Tibial artery (tissue), 4 donors: ENCODE data around the gene PPHLN1.

Experiments used
- DNase-seq, 2 donors: peaks; one replicate each; pipeline ENCODE4 v3.0.0-alpha.2; 2019
- H3K27ac ChIP-seq, 2 donors: fragments of 200-600 bp; sonication (generic) in 1 of 2; 1 replicate in 1 of 2; 2 replicates in 1 of 2; pipeline ENCODE4 v1.5.1; 2018 to 2019; ENCODE audit warnings: mild to moderate bottlenecking in 1 of 2
- H3K27me3 ChIP-seq, 2 donors: fragments of 200-600 bp; sonication (generic) in 1 of 2; one replicate each; pipeline versions ENCODE4 v1.5.1 to v1.6.0; 2016 to 2019
- H3K36me3 ChIP-seq, 3 donors: fragments of 200-600 bp; sonication (generic) in 2 of 3; one replicate each; pipeline ENCODE4 v1.5.1; 2016 to 2019; ENCODE audit warnings: mild to moderate bottlenecking in 2 of 3
- H3K4me1 ChIP-seq, 4 donors: fragments of 200-600 bp; sonication (generic) in 2 of 4; 1 replicate in 3 of 4; 2 replicates in 1 of 4; pipeline ENCODE4 v1.5.1; 2016 to 2019
- H3K4me3 ChIP-seq, 2 donors: fragments of 200-600 bp; sonication (generic) in 1 of 2; 1 replicate in 1 of 2; 2 replicates in 1 of 2; pipeline ENCODE4 v1.5.1; 2018 to 2019; ENCODE audit warnings: mild to moderate bottlenecking in 2 of 2
- H3K9me3 ChIP-seq, 3 donors: fragments of 200-600 bp; sonication (generic) in 1 of 3; one replicate each; pipeline ENCODE4 v1.5.1; 2016 to 2019
- CTCF ChIP-seq, 2 experiments: fragments of 200-600 bp in 1 of 2; fragments of 450-650 bp in 1 of 2; IDR thresholded peaks; one replicate each; pipeline ENCODE4 v1.5.1; 2017 to 2019; ENCODE audit warnings: antibody characterized with exemption in 2 of 2, mild to moderate bottlenecking in 1 of 2, moderate library complexity in 1 of 2
- intact Hi-C: fragments of 100-400 bp; cut with DNase I; formaldehyde crosslinking; loops from one replicate; pipeline ENCODE4 v1.15.0; 2023; ENCODE audit warnings: low total_unique reads

Gene PPHLN1

GRCh38 chr12:42282294-42282693 is 43.7 kb upstream of the PPHLN1 start:
- Histone ChIP-seq H3K4me3 (no peak overlapping the region), H3K36me3 (no peaks in the 10 kb centered on the region), H3K27ac (no peak overlapping the region), H3K4me1 (no peaks in the 10 kb centered on the region), H3K9me3 (no peaks in the 10 kb centered on the region), H3K27me3 (no peaks in the 10 kb centered on the region)
- DNase-seq, result no peak
- TF ChIP-seq CTCF (IDR thresholded peaks at IDR 0.05), result no peak
- intact Hi-C loops, result no loop called here

- Histone ChIP-seq H3K4me3 (no peak overlapping the region), H3K36me3 (no peaks in the 10 kb centered on the region), H3K27me3 (no peaks in the 10 kb centered on the region), H3K27ac (no peak overlapping the region), H3K4me1 (no peaks in the 10 kb centered on the region), H3K9me3 (no peaks in the 10 kb centered on the region)
- intact Hi-C loops, result no loop called here
- no peak for TF ChIP-seq CTCF (IDR thresholded peaks at IDR 0.05)
- no peak for DNase-seq
These were observed 42.2 kb upstream of the PPHLN1 start for GRCh38 chr12:42283739-42284138.

GRCh38 chr12:42284157-42284556 is 41.8 kb upstream of the PPHLN1 start:
- intact Hi-C loops, result no loop called here
- Histone ChIP-seq H3K4me1 (no peaks in the 10 kb centered on the region), H3K27ac (no peak overlapping the region), H3K9me3 (no peaks in the 10 kb centered on the region), H3K27me3 (no peaks in the 10 kb centered on the region), H3K4me3 (no peak overlapping the region), H3K36me3 (no peaks in the 10 kb centered on the region)
- no peak for TF ChIP-seq CTCF (IDR thresholded peaks at IDR 0.05)
- no peak for DNase-seq

GRCh38 chr12:42284876-42285275 is 41.1 kb upstream of the PPHLN1 start:
- Histone ChIP-seq H3K27me3 (no peaks in the 10 kb centered on the region), H3K4me3 (no peak overlapping the region), H3K36me3 (no peaks in the 10 kb centered on the region), H3K4me1 (no peaks in the 10 kb centered on the region), H3K27ac (no peak overlapping the region), H3K9me3 (no peaks in the 10 kb centered on the region)
- intact Hi-C loops, result no loop called here
- DNase-seq, result no peak
- TF ChIP-seq CTCF (IDR thresholded peaks at IDR 0.05), result no peak

- H3K9me3 ChIP-seq, result no peaks in the 10 kb centered on the region
- TF ChIP-seq CTCF (IDR thresholded peaks at IDR 0.05), result no peak
- no peak overlapping the region for H3K27ac ChIP-seq
- intact Hi-C loops, result no loop called here
- no peak overlapping the region for H3K4me3 ChIP-seq
- no peaks in the 10 kb centered on the region for H3K36me3 ChIP-seq
- H3K4me1 ChIP-seq, result no peaks in the 10 kb centered on the region
- DNase-seq, result no peak
- no peaks in the 10 kb centered on the region for H3K27me3 ChIP-seq
These were observed 40.5 kb upstream of the PPHLN1 start for GRCh38 chr12:42285431-42285830.

DNA sequence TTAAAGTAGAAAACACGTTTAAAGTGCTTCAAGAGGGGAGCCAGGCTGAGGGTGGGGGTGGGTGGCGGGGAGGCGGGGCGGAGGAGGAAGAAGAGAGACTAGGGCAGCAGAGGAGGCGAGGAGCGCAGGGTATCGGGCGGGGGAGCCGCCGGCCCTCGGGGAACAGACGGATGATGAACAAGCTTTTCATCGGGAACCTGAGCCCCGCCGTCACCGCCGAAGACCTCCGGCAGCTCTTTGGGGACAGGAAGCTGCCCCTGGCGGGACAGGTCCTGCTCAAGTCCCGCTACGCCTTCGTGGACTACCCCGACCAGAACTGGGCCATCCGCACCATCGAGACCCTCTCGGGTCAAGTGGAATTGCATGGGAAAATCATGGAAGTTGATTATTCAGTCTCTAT is 39.2 kb upstream of the PPHLN1 start:
- DNase-seq, result no peak
- Histone ChIP-seq H3K27me3 (no peaks in the 10 kb centered on the region), H3K27ac (no peak overlapping the region), H3K4me1 (no peaks in the 10 kb centered on the region), H3K36me3 (no peaks in the 10 kb centered on the region), H3K4me3 (no peak overlapping the region), H3K9me3 (no peaks in the 10 kb centered on the region)
- TF ChIP-seq CTCF (IDR thresholded peaks at IDR 0.05), result no peak
- intact Hi-C loops, result no loop called here
